ELF-1 (cell line): ENCODE data around the gene CLTB.

Experiments used
- DNase-seq: peaks from one replicate; pipeline ENCODE4 v3.0.0-alpha.2; 2016; ENCODE audit warnings: low read depth, low spot score

The CLTB gene

GRCh38 chr5:176382721-176383120, 33.6 kb downstream of the CLTB start:
- no peak for DNase-seq

GRCh38 chr5:176381979-176382378, 34.4 kb downstream of the CLTB start:
- DNase-seq = no peak

GRCh38 chr5:176381423-176381822, 34.9 kb downstream of the CLTB start:
- no peak for DNase-seq

- no peak for DNase-seq
These were observed 36.5 kb downstream of the CLTB start for GRCh38 chr5:176379881-176380280.

- DNase-seq = no peak
These were observed 43.1 kb downstream of the CLTB start for GRCh38 chr5:176373100-176373818.

- DNase-seq = no peak
These were observed 44.5 kb downstream of the CLTB start for GRCh38 chr5:176371621-176372539.

GRCh38 chr5:176369934-176370711, 46.2 kb downstream of the CLTB start:
- DNase-seq = no peak

- DNase-seq = no peak
These were observed 47.6 kb downstream of the CLTB start for GRCh38 chr5:176368726-176369125.

- peak; percentile 40 for DNase-seq
These were observed 50.0 kb downstream of the CLTB start for GRCh38 chr5:176366232-176366894.

GRCh38 chr5:176365351-176366231, 50.7 kb downstream of the CLTB start, which contains the start of gene ARL10:
Gene ARL10 (plus strand): TSS chr5:176365487. CDS start chr5:176365564, 77 bp downstream.
- DNase-seq = peak; percentile 28

- peak; percentile 21 for DNase-seq
These were observed 51.5 kb downstream of the CLTB start for GRCh38 chr5:176364765-176365350.

GRCh38 chr5:176362233-176362490, 54.2 kb downstream of the CLTB start:
- no peak for DNase-seq

- DNase-seq = peak; percentile 89
These were observed 54.7 kb downstream of the CLTB start, which contains the start of gene KIAA1191 for GRCh38 chr5:176361437-176362232. Gene KIAA1191 (minus strand): TSS chr5:176361764. CDS start chr5:176359508, 2,256 bp downstream.

- DNase-seq = no peak
These were observed 55.4 kb downstream of the CLTB start for GRCh38 chr5:176360894-176361436.

- no peak for DNase-seq
These were observed 56.7 kb downstream of the CLTB start for GRCh38 chr5:176359658-176360057.

- no peak for DNase-seq
These were observed 60.2 kb downstream of the CLTB start for GRCh38 chr5:176356179-176356566.

- peak; percentile 17 for DNase-seq
These were observed 60.8 kb downstream of the CLTB start for GRCh38 chr5:176355400-176356178.

GRCh38 chr5:176353533-176353932, 62.8 kb downstream of the CLTB start:
- no peak for DNase-seq
